ENCODE data around the gene SHLD2.
"Not testable (repeated sequence)": the region's sequence is repeated elsewhere in the genome, so short reads cannot be mapped to it uniquely, and the experiment has no call there.

GRCh38 chr10:87134440-87134839 lies 39.4 kb downstream of the SHLD2 start:
- TF ChIP-seq, protein P1, sequence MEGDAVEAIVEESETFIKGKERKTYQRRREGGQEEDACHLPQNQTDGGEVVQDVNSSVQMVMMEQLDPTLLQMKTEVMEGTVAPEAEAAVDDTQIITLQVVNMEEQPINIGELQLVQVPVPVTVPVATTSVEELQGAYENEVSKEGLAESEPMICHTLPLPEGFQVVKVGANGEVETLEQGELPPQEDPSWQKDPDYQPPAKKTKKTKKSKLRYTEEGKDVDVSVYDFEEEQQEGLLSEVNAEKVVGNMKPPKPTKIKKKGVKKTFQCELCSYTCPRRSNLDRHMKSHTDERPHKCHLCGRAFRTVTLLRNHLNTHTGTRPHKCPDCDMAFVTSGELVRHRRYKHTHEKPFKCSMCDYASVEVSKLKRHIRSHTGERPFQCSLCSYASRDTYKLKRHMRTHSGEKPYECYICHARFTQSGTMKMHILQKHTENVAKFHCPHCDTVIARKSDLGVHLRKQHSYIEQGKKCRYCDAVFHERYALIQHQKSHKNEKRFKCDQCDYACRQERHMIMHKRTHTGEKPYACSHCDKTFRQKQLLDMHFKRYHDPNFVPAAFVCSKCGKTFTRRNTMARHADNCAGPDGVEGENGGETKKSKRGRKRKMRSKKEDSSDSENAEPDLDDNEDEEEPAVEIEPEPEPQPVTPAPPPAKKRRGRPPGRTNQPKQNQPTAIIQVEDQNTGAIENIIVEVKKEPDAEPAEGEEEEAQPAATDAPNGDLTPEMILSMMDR (IDR thresholded peaks at IDR 0.05): not testable (repeated sequence)
- not testable (repeated sequence) for TF ChIP-seq EP300, POLR2A (IDR thresholded peaks at IDR 0.05)

Data from ovary (tissue), 3 donors.